ENCODE results near the gene TTC12. TPM values are rescaled to one million over a fixed set of nuclear protein-coding genes. Genes with fewer than 3 reads are reported as not detected.

TTC12 gene
- total and polyA plus RNA-seq, 9 of the 15 experiments (the other 6 are each of a cell fraction or from before 2014, with no cell fraction given): 5.1 to 19.9 (median 13.4) TPM

- TF ChIP-seq, protein P1, sequence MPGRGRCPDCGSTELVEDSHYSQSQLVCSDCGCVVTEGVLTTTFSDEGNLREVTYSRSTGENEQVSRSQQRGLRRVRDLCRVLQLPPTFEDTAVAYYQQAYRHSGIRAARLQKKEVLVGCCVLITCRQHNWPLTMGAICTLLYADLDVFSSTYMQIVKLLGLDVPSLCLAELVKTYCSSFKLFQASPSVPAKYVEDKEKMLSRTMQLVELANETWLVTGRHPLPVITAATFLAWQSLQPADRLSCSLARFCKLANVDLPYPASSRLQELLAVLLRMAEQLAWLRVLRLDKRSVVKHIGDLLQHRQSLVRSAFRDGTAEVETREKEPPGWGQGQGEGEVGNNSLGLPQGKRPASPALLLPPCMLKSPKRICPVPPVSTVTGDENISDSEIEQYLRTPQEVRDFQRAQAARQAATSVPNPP (IDR thresholded peaks at IDR 0.05; ENCODE audit: borderline replicate concordance, insufficient read depth, insufficient read length): no peak
- TF ChIP-seq NELFE (IDR thresholded peaks at IDR 0.05; ENCODE audit: insufficient read depth, insufficient read length) (no peak), ZNF354B (CRISPR knock-in tag; IDR thresholded peaks at IDR 0.05) (no peak), ARID1B (IDR thresholded peaks at IDR 0.05) (no peak), IFI16 (CRISPR knock-in tag; IDR thresholded peaks at IDR 0.05) (no peak), HMGN3 (IDR thresholded peaks at IDR 0.05; ENCODE audit: borderline replicate concordance, extremely low read depth, insufficient read length, low read depth, low read length) (no peak)
Measured at GRCh38 chr11:113267493-113267892, 46.9 kb upstream of the TTC12 start (continued).

- 0% methylated on average over 2 of the region's 2 CpGs for WGBS (ENCODE audit: insufficient coverage, low coverage, missing lambda C conversion rate)
- no peak for FAIRE-seq
- no peak overlapping the region for H3K4me2 ChIP-seq (ENCODE audit: insufficient read depth, low read length)
- no peaks in the 10 kb centered on the region for H3K36me3 ChIP-seq (ENCODE audit: control insufficient read depth, insufficient read depth, low read length)
- H2AFZ ChIP-seq (ENCODE audit: low read depth, low read length): no peak overlapping the region
- POLR2A ChIA-PET: no interaction called here
- no peak for DNase-seq (ENCODE audit: extremely low read depth in 1 of 4, low spot score in 3 of 4)
- H3K27me3 ChIP-seq (ENCODE audit: control insufficient read depth in 2 of 2, insufficient read depth in 2 of 2, low read length in 2 of 2): peaks cover 12 to 53% of the 10 kb centered on the region in 2 experiments; a peak in 4 of 5 replicates
- CTCF ChIA-PET (ENCODE audit: low intra/inter-chr PET ratio): no interaction called here
- H3K9ac ChIP-seq (ENCODE audit: insufficient read depth in 1 of 2, low read depth in 2 of 2, low read length in 2 of 2): no peak overlapping the region
- no peaks in the 10 kb centered on the region for H3K9me1 ChIP-seq (ENCODE audit: control insufficient read depth, insufficient read depth, low read length)
- no TSS peak for BruUV-seq (replicated peaks)
- in situ Hi-C loops (cut with MboI): no loop called here
- no peak for ATAC-seq
- H4K20me1 ChIP-seq (replicated peaks; ENCODE audit: control insufficient read depth, insufficient read depth, low read length): no peaks in the 10 kb centered on the region; the same call in none of the 2 replicates
- H3K27ac ChIP-seq (ENCODE audit: extremely low read depth, low read depth, low read length): no peak overlapping the region
- intact Hi-C loops (cut with micrococcal nuclease): no loop called here
- no peaks in the 10 kb centered on the region for H3K4me1 ChIP-seq (replicated peaks in 1 of 2; ENCODE audit: control insufficient read depth in 2 of 2, insufficient read depth in 2 of 2, low read length in 2 of 2)
- no peaks in the 10 kb centered on the region for H3K9me3 ChIP-seq (replicated peaks; ENCODE audit: control insufficient read depth, insufficient read depth, low read depth, low read length)
- H3K4me3 ChIP-seq: no peak overlapping the region
- H3K79me2 ChIP-seq (ENCODE audit: control insufficient read depth, insufficient read depth, low read length): no peaks in the 10 kb centered on the region
- no peak for TF ChIP-seq CBFA2T3 (IDR thresholded peaks at IDR 0.05)
- TF ChIP-seq GTF2E2 (tag; IDR thresholded peaks at IDR 0.05): no peak
- TF ChIP-seq, protein P2, sequence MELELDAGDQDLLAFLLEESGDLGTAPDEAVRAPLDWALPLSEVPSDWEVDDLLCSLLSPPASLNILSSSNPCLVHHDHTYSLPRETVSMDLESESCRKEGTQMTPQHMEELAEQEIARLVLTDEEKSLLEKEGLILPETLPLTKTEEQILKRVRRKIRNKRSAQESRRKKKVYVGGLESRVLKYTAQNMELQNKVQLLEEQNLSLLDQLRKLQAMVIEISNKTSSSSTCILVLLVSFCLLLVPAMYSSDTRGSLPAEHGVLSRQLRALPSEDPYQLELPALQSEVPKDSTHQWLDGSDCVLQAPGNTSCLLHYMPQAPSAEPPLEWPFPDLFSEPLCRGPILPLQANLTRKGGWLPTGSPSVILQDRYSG (tag; conservative IDR thresholded peaks at IDR 0.05; ENCODE audit: low read depth): no peak
- TF ChIP-seq CCAR2 (IDR thresholded peaks at IDR 0.05; ENCODE audit: low read depth, low read length): no peak
- no peak for TF ChIP-seq ZNF184 (CRISPR knock-in tag; IDR thresholded peaks at IDR 0.05)
- TF ChIP-seq ZNF23 (CRISPR knock-in tag; IDR thresholded peaks at IDR 0.05): no peak
- no peak for TF ChIP-seq FUS (optimal IDR thresholded peaks at IDR 0.05; ENCODE audit: low read depth, low read length)
- TF ChIP-seq, protein P3, sequence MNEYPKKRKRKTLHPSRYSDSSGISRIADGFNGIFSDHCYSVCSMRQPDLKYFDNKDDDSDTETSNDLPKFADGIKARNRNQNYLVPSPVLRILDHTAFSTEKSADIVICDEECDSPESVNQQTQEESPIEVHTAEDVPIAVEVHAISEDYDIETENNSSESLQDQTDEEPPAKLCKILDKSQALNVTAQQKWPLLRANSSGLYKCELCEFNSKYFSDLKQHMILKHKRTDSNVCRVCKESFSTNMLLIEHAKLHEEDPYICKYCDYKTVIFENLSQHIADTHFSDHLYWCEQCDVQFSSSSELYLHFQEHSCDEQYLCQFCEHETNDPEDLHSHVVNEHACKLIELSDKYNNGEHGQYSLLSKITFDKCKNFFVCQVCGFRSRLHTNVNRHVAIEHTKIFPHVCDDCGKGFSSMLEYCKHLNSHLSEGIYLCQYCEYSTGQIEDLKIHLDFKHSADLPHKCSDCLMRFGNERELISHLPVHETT (CRISPR knock-in tag; conservative IDR thresholded peaks at IDR 0.05 in 1 of 2, IDR thresholded peaks at IDR 0.05 in 1 of 2): no peak
- TF ChIP-seq ZBTB7A (IDR thresholded peaks at IDR 0.05; ENCODE audit: borderline replicate concordance, control insufficient read depth, low read depth, low read length): no peak
- no peak for TF ChIP-seq ADNP (tag; IDR thresholded peaks at IDR 0.05)
- TF ChIP-seq CCNT2 (IDR thresholded peaks at IDR 0.05; ENCODE audit: borderline replicate concordance, extremely low read depth, insufficient read length, low read depth, low read length): no peak
- TF ChIP-seq PURB (CRISPR knock-in tag; IDR thresholded peaks at IDR 0.05; ENCODE audit: low read depth): no peak
- TF ChIP-seq NCOA1 (IDR thresholded peaks at IDR 0.05; ENCODE audit: low read depth): no peak
- no peak for TF ChIP-seq FOXJ3 (CRISPR knock-in tag; IDR thresholded peaks at IDR 0.05)
Measured at GRCh38 chr11:113269096-113269495, 45.3 kb upstream of the TTC12 start.
